Globus pallidus (tissue), 1 donor: Measurements from ENCODE around the gene ALKBH3.

Experiments
- DNase-seq: peaks from one replicate; pipeline ENCODE4 v3.0.0-alpha.2; 2015; ENCODE audit warnings: low spot score

ALKBH3 gene

DNA sequence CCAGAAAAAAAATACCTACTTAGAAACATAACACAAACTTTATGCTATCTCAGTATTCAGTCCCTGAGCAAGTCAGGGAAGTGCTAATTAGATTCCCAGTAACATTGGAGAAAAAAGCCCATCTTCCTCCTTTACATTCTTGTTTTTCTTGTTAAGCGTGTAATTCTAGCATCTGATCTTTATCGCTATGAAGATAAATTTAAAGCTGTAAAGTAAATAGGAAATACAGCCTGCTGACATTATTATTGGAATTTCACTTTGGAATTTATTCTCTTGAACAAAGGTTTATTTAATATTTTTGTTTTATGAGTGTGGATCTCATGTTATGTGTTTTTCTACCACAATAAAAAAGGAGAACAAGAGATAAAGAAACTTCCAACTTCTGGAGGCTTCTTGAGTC is 13.9 kb downstream of the ALKBH3 start:
- no peak for DNase-seq

DNA sequence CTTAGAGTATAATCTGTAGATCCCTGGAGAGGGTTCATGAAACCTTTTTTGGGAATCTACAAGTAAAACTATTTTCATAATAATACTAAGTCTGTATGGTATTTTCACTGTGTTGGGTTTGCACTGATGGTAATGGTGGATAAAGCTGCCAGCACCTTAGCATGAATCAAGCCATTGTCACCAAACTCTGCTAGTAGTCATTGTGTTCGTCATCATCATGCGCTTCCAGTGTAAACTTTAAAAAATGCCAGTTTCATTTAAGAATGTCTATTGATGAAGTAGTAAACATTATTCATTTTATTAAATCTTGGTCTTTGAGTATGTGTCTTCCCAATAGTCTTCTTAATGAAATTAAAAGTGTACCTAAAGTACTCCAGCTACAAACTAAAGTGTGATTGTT is 15.0 kb downstream of the ALKBH3 start:
- DNase-seq = peak; percentile 77

DNA sequence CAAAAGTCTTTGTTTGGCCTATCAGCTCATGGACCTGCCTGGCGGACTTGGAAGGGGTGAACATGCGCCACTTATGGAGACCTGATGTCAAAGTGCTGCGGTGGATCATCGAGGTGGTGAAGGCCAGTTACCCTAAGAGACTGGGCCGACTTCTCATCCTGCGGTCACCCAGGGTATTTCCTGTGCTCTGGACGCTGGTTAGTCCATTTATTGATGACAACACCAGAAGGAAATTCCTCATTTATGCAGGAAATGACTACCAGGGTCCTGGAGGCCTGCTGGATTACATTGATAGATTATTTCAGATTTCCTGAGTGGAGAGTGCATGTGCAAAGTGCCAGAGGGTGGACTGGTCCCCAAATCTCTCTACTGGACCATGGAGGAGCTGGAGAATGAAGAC is 17.9 kb downstream of the ALKBH3 start:
- DNase-seq = no peak

DNA sequence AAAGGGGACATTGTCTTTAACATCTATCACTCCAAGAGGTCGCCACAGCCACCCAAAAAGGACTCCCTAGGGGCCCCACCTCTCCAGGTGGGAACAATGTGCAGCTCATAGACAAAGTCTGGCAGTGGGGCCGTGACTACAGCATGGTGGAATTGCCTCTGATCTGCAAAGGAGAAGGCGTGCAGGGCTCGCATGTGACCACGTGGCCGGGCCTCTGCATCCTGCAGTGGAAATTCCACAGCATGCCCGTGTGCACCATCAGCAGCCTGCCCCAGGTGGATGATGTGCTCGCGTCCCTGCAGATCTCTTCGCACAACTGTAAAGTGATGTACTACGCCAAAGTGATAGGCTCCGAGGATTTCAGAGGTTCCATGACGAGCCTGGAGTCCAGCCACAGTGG is 18.5 kb downstream of the ALKBH3 start:
- DNase-seq = no peak

DNA sequence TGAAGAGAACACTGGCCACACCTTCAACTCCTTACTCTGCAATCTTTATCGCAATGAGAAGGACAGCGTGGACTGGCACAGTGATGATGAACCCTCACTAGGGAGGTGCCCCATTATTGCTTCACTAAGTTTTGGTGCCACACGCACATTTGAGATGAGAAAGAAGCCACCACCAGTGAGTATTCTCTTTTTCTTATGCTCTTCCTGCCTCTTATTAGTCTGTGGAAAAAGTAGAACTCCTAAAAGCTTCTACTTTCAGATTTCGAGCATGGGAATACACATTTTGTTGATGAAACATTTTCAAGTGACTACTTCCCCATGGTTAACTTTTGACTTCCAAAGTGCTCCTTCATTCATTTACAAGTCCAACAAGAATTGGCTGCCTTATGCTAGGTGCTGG is 20.9 kb downstream of the ALKBH3 start:
- no peak for DNase-seq

DNA sequence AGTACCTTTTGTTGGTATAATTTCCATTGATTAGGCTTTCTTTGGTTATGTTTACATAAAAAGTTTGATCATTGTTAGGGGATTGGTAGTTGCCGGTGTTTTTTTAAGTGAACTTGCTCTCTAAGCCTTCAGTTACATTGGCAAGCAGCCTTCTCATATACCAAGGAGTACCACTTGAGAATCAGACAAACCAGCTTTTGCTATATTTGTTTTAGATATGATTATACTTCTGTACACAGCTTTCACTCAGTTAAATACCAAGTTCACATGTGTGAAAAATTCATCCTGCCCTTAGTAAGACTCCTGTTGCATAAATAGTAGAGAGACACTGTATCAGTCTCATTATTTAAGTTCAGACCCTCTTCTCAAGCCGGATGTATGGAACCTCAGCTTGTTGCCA is 22.4 kb downstream of the ALKBH3 start:
- no peak for DNase-seq

DNA sequence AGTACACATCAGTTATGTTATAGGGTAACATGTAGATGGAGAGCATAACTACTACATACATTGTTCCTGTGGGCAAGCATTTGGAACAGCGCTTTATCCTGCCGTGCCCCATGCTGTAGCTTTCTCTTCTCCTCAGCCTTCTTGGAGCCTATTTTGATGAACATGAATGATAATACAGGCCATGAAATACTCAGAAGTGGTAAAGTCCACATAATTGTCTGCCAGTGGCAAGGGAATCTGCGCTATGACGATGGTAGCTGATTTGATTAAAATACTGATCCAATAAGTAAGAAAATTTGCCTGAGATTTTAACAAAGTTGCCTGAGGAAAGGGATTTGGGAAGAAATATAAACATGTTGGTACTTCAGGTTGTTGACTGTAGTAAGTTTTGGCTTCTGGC is 23.3 kb downstream of the ALKBH3 start:
- DNase-seq = no peak

DNA sequence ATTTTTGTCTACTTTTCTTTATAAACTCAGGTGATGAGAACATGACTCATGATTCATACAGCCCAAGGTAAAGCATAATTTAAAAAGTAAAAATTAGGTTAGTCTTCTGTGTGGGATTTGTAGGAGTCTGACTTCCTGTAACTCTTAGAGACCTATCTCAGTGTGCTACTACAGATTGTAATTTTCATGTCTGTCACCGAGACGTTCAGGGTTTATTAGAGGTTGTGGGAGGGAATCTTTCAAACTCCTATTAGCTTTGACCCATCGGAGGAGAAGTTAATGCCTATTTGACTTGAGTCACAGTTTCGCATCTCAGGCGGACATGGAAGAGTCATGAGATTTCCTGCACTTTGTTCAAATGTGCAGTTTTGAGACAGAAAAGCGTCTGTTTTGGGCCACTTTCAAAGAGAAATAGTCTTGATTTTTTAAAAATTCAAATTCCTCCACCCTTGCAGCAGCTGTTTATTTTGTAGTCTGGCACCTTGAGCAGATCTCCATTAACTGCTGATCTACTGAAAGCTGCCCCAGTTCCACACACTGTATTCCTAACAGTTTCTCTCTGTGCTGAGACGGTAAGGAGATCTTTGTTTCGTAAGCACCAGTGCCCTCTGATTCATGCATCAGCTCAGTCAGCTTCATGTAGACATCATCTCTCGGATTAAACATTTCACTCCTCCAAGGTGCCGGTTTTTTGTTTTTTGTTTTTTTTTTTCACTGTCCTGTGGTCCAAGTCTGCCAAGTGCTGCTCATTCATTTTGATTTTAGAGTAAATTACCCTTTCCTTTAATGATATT is 24.3 kb downstream of the ALKBH3 start:
- peak; percentile 63 for DNase-seq

DNA sequence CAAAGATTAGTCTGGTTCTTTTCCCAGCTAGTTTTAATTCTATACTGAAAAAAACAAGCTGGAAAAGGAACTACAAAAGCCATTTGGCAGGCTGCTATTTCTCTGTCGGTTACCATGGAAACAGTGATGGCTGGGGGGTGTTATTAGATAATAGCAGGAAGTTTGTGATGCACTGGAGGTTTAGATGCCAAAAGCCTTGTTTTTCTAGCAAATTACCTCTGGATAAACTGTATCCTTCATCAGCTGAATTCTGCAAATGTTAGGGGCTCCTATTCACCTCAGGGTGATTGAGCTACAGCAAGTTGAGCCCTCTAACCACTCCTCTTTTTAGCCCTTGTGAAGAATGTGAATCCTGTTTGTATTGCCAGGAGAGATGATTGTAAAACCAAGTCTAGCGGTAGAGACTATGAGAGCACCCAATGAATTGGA is 25.2 kb downstream of the ALKBH3 start:
- peak; percentile 38 for DNase-seq

DNA sequence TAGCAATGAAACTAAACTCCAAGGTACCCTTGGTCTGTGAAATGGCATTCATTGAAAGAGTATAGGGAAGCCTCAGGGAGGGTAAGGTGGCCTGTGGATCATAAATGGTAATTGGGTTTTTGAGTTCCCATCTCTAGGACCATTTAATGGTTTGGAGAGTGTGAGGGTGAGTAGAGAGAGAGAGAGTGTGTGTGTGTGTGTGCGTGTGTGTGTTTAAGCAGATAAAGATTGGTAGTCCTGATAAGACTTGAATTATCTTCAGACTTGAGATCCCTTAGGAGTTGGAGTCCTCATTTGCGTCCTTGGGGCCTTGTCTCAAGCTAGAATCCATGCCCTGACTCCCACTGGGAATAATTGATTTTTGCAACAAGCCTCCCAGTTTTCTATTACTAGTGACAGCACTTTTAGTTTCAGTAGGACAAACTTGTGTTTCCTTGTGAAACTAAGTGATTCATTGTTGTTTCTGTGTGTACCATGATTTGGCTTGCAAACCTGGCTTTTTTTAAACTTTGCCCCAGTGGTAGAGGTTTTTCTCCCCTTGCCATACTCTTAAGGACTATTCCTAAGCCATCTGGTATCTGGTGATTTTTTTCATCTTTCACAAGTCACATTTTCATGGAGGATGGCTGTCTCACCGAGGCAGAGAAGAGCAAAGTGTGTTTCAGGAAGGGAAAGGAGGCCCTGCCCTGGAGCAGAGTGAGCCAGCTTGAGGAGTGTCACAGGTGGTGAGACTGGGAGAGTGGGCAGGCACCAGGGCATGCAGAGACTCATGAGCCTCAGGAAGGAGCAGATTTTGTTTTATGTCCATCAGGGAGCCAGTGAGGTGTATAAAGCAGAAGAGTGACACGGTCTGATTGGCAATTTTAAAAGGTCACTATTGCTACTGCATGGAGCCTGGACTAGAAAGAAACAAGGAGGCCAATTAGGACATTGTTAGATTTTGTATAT is 26.7 kb downstream of the ALKBH3 start:
- no peak for DNase-seq

DNA sequence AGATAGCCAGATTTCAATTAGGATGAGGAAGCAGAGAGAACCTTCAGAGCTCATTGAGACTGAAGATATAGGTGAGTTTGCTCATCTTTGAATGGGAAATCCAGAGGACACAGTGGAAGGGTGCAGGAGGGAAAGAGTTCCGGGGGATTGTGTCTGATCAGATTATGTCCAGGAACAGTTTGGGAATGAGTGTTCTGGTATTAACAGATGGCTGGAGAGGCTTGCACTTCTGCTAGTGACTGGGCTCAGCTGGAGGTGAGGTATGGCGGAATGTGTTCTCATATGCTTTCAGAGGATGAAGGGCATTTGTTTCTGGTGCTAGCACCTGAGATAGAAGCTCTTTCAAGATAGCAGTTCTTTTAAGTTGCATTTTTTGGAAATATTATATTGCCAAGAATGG is 27.6 kb downstream of the ALKBH3 start:
- DNase-seq = no peak

DNA sequence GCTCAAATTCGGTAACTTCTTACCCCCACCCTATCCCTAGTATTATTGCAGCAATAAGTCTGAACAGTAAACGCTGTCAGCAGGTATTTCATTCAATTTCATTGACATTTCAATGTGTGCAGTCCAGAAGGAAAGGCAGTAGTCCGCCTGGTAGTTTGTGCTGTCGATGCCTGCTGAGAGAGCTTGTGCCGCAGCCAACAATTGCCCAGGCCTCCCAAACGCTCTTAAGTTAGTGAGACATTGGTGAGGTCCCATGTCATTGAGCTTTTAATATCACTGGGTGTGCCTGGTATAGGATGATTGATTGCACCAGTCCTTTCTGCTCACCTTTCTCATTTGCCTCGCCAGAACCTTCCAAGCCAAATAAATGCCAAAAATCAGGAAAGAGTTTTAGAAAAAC is 28.1 kb downstream of the ALKBH3 start:
- DNase-seq = no peak

DNA sequence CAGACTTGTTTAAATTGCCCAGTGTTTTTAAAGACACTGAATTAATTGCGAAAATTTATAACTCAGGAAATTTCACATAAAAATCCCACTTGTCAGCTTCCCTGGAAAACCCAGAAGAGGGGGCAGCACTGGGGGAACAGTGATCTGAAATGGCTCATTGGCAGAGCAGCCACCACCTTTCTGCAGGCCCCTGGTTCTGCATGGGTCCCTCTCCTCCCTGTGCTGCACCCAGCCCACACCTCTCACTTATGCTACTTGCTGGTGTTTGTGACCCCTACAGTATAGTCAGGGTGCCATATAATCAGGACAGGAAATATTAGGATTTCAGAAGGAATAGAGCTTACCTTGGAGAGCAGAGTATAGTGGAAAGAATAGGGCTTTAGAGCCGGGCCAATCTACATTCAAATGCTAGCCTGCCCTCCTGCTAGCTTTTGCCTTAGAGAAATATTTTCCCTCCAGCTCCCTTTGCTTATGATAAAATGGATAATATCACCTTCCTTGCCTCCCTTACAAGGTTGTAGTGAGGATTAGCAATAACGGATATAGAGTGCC is 33.3 kb downstream of the ALKBH3 start:
- no peak for DNase-seq

DNA sequence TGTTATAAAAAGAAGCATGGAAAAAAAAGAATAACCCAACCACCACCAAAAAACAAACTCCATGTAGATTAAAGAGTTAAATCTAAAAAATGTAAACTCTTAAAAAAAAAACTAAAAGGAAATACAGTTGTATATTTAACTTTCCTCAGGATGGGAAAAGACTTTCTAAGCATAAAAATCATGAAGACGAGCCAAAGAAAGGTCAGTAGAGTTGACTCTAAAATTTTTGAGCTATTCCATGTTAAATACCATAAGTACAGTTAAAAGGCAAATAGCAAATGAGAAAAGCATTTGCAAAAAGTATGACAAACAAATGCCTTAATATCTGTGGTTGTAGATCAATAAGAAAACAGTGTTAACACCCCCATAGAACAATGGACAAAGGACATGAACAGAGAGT is 33.8 kb downstream of the ALKBH3 start:
- DNase-seq = no peak

DNA sequence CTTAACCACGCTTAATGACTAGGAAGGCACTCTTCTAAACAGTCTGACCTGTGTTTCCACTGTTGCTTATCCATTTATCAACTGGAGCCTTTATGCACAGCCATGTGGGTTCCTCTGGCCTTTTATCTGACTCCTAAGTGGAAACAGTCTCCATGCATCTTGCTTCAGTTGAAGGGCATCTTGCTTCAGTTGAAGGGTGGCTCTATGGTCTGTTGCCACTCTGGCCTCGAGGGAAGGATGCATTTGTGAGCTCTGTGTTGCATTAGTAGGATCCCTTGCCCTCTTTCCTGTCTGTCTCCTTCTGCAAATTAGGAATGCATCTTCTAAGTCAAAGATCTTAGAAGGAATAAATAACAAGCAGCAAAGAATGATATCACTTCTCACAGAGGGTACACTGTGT is 36.0 kb downstream of the ALKBH3 start:
- DNase-seq = no peak

DNA sequence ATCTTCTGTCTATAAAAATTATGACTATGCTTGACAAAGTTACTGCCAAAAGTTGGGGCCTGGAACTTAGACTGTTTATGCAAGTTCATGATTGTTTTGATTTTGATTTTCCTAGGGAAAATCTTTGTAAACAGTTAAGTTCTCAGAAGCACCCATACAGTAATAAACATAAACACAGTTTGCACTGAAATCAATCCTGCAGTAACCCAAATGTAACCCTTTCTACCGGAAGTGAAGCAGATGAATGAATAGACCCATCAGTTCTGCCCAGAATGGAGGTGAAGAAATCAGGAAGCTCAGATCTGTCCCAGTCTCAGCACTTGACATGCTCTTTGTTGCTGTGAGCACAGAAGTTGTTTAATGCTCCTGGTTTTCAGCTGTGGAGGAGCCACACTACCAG is 37.2 kb downstream of the ALKBH3 start:
- no peak for DNase-seq

DNA sequence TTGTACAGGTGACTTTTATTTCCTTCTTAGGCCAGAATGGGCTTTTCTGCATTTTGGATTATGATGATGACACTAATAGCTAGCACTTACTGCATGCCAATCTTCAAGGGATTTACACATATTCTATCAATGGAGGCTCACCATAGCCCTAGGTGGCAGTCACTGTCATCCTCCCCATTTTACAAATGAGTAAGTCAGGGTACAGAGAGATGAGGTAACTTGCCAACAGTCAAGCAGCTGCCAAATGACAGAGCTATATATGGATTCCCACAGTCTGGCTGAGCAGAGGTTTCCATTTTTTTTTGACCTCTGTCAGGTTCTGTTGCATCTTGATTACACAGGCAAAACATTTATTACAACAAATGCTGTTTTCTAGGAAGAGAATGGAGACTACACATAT is 38.0 kb downstream of the ALKBH3 start:
- no peak for DNase-seq

DNA sequence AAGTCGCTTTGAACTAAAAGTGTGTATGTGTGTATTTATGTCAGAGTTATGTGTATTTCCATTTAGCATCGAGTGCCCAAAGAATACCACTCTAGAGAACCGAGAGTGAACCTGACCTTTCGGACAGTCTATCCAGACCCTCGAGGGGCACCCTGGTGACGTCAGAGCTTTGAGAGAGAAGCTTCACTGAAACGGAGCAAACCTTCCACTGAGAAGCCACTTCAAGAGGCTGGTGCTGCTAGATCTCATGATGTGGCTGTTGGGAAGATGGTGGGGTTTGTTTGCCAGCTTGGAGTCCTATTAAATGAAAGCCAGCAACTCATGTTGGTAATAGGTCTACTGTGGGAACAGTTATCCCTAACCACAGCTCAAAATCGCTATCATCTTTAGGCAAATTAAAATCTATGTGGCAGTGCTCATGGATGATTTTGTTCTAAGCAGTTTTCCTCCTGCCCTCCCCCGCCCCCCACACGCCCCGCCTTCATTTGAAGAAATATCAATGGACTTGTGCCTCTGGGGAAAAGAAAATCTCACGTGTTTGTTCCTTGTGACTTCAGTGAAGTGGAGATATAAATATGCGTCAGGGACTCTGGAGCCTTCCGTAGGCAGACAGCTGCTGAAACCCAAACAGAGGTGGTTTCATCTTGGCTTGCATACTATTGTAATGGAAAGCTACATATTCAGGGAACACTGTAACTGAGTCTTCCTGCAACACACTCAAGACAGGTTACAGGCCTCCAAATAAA is 39.4 kb downstream of the ALKBH3 start:
- DNase-seq = no peak

DNA sequence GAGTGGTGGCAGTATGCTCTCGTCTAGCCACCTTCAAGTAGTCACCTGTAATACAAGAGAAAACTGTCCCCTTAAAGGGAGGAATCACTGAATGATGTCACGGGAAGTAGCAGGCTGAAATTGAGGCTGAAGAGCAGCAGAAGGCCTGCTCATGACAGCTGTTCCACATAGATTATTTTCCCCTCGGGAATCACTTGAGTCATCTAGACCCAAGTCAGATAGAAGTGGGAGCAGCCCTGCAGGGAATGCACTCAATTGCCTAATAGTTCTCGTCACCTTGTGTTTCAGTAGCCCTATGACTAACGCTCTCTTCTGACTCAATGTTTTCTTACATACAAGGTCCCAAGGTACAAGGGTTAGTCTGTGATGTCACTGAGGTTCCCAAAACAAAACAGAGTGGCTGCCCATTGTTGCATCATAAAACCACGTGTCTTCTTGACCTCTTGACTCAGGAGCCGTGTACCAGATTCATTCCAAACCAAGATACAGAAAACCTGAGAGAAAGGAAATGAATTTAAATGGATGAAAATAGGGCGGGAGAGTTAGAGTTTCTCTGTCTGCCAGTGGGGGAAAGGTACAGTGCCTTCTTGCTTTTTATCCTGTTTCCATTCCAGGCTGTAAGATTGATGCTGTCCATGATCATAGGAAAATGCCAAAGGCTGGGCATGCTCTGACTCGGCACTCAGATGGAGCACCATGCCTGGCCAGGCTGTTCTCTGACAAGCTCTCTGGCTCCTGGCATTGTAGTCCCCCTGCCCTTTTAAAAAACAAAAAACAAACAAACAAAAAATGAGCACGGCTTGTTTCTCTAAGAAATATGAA is 40.2 kb downstream of the ALKBH3 start:
- no peak for DNase-seq

DNA sequence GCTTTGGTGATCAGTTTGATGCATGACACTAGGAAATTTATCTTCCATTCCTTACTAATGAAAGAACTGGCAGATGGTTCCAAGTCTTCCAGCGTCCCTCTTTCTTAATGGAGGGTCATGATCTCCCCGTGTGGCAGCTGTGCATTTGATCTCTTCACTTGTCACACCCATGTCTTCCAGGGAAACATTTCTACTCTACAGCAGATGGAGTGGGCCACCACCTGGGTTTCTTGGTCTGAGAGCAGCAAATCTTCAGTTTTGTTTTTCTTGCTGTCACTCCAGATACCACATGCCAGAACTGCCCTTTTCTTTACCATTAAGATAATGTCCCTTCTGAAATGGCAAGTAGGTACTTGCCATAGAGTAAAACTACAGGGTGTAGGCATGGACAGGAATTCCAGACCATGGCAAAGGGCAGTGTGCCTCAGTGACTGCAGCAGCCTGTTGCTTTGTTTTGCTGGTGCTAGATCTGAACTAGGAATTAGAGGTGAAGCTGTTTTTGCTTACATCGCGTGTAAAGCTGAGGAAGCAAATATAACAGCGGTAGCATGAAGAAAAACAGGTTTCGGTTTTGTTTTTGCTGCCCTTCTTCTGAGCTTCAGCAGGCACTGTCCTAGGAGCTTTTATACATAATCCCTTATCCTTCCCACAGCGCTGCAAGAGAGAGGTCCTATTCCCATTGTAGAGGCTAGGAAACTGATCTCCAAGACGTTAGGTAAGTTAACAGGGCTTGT is 41.1 kb downstream of the ALKBH3 start:
- DNase-seq = no peak

DNA sequence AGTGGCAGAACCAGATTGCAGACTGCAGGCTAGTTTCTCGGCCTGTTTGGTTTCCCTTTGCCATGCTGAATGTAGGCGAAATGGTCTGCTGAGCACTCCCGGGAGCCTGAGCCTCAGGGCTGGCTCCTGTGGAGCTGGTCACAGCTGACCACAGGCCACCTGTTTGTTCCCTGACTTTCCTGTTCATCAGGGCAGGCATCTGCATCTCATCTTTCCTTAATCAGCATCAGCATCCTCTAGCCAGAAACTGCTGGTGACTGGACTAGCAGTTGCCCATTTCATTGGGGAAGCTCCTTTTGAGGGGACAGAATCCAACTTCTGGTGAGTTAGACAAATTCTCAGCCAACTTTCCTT is 41.6 kb downstream of the ALKBH3 start:
- no peak for DNase-seq
